Osteocyte (in vitro differentiated cells): ENCODE results near the gene MYO3A. TPM values are rescaled to one million over a fixed set of nuclear protein-coding genes. Genes with fewer than 3 reads are reported as not detected.

Experiments
- DNase-seq: peaks from one replicate; pipeline ENCODE4 v3.0.0; 2021; ENCODE audit warnings: mixed read lengths; ENCODE audit not compliant: unreplicated experiment; ENCODE audit errors: extremely low spot score
- H3K27ac Mint-ChIP-seq: one replicate; pipeline ENCODE4 v1.8.0; 2021; ENCODE audit warnings: mild to moderate bottlenecking, mixed read lengths; ENCODE audit not compliant: unreplicated experiment
- H3K27me3 Mint-ChIP-seq: one replicate; pipeline ENCODE4 v1.8.0; 2021; ENCODE audit warnings: mixed read lengths; ENCODE audit not compliant: unreplicated experiment
- H3K36me3 Mint-ChIP-seq: one replicate; pipeline ENCODE4 v1.8.0; 2021; ENCODE audit warnings: mixed read lengths; ENCODE audit not compliant: unreplicated experiment
- H3K4me1 Mint-ChIP-seq: one replicate; pipeline ENCODE4 v1.8.0; 2021; ENCODE audit warnings: mixed read lengths; ENCODE audit not compliant: unreplicated experiment
- H3K4me3 Mint-ChIP-seq: one replicate; pipeline ENCODE4 v1.8.0; 2021; ENCODE audit warnings: mild to moderate bottlenecking, moderate library complexity, mixed read lengths; ENCODE audit not compliant: unreplicated experiment
- H3K9me3 Mint-ChIP-seq: one replicate; pipeline ENCODE4 v1.8.0; 2021; ENCODE audit warnings: mixed read lengths; ENCODE audit not compliant: unreplicated experiment
- total RNA-seq: library from RNA; stranded (reverse); gene quantifications from 2 replicates; pipeline ENCODE4 v1.2.1, GENCODE V29; 2021
- TF ChIP-seq, protein P1 (sequence below): fragments of 200-600 bp; sonication (generic); IDR thresholded peaks from 2 replicates; pipeline ENCODE4 v1.5.0; 2021; ENCODE audit warnings: antibody characterized with exemption, mild to moderate bottlenecking, moderate library complexity

MYO3A gene
- total RNA-seq, 1 donor from 2014 or later: not detected

DNA sequence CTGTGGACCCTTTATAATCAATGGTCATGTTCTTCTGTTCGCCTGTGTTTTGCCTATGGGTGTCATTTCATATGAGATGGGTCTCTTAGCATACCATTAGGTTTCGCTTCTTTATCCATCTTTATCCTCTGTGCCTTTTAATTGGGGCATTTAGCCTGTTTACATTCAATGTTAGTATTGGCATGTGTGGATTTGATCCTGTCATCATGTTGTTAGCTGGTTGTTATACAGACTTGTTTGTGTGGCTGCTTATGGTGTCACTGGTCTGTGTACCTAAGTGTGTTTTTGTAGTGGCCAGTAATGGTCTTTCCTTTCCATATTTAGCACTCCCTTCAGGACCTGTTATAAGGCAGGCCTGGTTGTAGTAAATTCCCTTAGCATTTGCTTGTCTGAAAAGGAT lies 90.3 kb downstream of the MYO3A start:
- DNase-seq: no peak
- Mint-ChIP-seq H3K4me3 (no peak overlapping the region), H3K36me3 (no peaks in the 10 kb centered on the region), H3K9me3 (no peaks in the 10 kb centered on the region), H3K4me1 (no peaks in the 10 kb centered on the region), H3K27me3 (no peaks in the 10 kb centered on the region), H3K27ac (no peak overlapping the region)
- TF ChIP-seq, protein P1, sequence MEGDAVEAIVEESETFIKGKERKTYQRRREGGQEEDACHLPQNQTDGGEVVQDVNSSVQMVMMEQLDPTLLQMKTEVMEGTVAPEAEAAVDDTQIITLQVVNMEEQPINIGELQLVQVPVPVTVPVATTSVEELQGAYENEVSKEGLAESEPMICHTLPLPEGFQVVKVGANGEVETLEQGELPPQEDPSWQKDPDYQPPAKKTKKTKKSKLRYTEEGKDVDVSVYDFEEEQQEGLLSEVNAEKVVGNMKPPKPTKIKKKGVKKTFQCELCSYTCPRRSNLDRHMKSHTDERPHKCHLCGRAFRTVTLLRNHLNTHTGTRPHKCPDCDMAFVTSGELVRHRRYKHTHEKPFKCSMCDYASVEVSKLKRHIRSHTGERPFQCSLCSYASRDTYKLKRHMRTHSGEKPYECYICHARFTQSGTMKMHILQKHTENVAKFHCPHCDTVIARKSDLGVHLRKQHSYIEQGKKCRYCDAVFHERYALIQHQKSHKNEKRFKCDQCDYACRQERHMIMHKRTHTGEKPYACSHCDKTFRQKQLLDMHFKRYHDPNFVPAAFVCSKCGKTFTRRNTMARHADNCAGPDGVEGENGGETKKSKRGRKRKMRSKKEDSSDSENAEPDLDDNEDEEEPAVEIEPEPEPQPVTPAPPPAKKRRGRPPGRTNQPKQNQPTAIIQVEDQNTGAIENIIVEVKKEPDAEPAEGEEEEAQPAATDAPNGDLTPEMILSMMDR: no peak

DNA sequence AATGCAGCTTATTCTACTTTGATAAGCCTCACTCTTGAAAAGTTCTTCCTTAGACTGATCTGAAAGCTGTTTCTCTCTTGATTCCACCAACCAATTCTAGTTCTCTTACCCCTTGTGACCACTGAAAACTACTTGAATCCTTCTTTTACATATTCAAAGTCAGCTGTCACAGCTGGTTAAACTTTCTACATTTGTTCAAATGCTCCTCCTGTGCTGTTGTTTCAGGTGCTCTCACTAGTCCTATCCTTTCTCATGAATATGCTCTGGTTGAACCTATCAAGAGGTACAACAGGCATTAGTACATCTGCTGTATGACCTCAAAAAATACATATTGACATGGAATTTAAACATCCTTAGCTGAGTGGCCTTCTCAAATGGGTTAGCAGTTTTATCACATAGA lies 91.5 kb downstream of the MYO3A start:
- no peaks in the 10 kb centered on the region for H3K36me3 Mint-ChIP-seq
- no peak for DNase-seq
- H3K4me1 Mint-ChIP-seq: no peaks in the 10 kb centered on the region
- no peaks in the 10 kb centered on the region for H3K27me3 Mint-ChIP-seq
- H3K4me3 Mint-ChIP-seq: no peak overlapping the region
- no peak overlapping the region for H3K27ac Mint-ChIP-seq
- TF ChIP-seq, protein P1: no peak
- no peaks in the 10 kb centered on the region for H3K9me3 Mint-ChIP-seq

DNA sequence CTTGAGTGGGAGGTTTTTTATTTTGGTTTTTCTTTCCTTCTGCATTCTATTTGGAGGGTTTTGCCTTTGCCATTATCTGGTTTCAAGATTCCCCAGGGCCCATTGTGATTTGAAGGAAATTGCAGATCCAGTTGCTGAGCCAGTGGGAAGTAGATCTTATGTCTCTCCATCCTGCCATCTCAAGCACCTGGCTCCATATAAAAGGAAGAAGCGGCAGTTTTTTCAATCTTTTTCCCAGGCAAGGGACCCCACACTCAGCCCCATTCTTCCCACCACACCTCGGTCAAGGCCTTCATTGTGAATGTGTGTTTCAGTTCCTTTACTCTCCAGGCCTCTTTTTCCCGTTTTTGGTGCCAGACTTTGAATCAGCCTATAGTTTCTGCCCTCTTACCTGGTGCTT lies 95.8 kb downstream of the MYO3A start:
- no peak overlapping the region for H3K4me3 Mint-ChIP-seq
- no peaks in the 10 kb centered on the region for H3K27me3 Mint-ChIP-seq
- peaks cover 3% of the 10 kb centered on the region for H3K9me3 Mint-ChIP-seq
- DNase-seq: no peak
- no peak overlapping the region for H3K27ac Mint-ChIP-seq
- H3K4me1 Mint-ChIP-seq: no peaks in the 10 kb centered on the region
- TF ChIP-seq, protein P1: no peak
- no peaks in the 10 kb centered on the region for H3K36me3 Mint-ChIP-seq

DNA sequence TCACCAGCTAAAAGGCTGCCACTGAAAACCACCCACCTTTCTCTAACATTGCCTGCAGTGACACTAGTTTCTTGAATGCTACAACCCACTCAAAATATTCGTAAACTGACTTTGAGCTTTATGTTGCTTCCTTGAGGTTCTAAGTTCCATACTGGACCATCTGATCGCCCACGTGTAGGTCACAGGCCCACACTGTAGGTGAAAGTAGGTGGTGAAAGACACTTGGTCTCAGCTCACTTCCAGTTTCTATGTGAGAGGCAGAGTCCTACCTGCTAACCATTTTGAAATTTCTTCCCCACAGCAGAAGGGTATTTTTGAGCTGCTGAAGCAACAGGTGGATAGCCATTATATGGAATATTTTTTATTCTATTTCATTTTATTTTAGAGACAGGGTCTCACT lies 97.3 kb downstream of the MYO3A start:
- TF ChIP-seq, protein P1: no peak
- H3K27me3 Mint-ChIP-seq: no peaks in the 10 kb centered on the region
- no peaks in the 10 kb centered on the region for H3K36me3 Mint-ChIP-seq
- no peak for DNase-seq
- peaks cover 8% of the 10 kb centered on the region for H3K9me3 Mint-ChIP-seq
- H3K27ac Mint-ChIP-seq: no peak overlapping the region
- H3K4me3 Mint-ChIP-seq: no peak overlapping the region
- no peaks in the 10 kb centered on the region for H3K4me1 Mint-ChIP-seq

DNA sequence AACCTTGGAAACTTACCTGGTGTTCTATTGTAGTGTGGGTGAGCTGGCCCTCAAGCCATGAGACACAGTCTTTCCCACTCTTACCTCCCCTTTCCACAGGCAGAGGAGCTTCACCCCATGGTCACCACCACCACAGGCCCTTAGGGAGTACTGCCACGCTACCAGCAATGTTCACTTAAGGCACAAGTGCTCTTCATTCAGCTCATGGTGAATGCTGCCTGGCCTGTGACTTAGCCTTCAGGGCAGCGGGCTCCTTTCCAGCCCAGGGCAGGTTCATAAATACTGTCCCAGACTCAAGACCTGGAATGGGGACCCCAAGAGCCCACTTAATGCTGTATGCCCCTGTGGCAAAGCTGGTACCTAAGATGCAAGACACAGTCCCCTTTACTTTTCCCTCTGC lies 109.4 kb downstream of the MYO3A start:
- H3K9me3 Mint-ChIP-seq: peaks cover 11% of the 10 kb centered on the region
- no peaks in the 10 kb centered on the region for H3K36me3 Mint-ChIP-seq
- no peak for DNase-seq
- no peaks in the 10 kb centered on the region for H3K27me3 Mint-ChIP-seq
- H3K27ac Mint-ChIP-seq: no peak overlapping the region
- H3K4me1 Mint-ChIP-seq: no peaks in the 10 kb centered on the region
- TF ChIP-seq, protein P1: no peak
- H3K4me3 Mint-ChIP-seq: no peak overlapping the region
